Stimulated activated naive B cell treated with anti-CD40 and anti-IgM and Interleukin-4, amounts not matched to agents 10 μg/mL and 1 μg/mL and 100 μg/mL, for 72 hours (primary cell): ENCODE measurements around the gene MS4A10.

Experiments used
- ATAC-seq, 2 donors: fragments of 150-1000 bp; cut with Tn5 transposase; replicated peaks; 2 replicates each; pipeline ENCODE4 v1.10.0; 2021; ENCODE audit warnings: moderate library complexity in 1 of 2
- DNase-seq: peaks from one replicate; pipeline ENCODE4 v3.0.0; 2021
- H3K27ac Mint-ChIP-seq: one replicate; pipeline ENCODE4 v1.8.0; 2022; ENCODE audit warnings: mild to moderate bottlenecking, mixed read lengths
- H3K27me3 Mint-ChIP-seq, 2 donors: one replicate each; pipeline ENCODE4 v1.8.0; 2022; ENCODE audit warnings: mixed read lengths in 2 of 2
- H3K36me3 Mint-ChIP-seq, 2 donors: one replicate each; pipeline ENCODE4 v1.8.0; 2022; ENCODE audit warnings: mixed read lengths in 2 of 2, mild to moderate bottlenecking in 1 of 2
- H3K4me1 Mint-ChIP-seq, 2 donors: one replicate each; pipeline ENCODE4 v1.8.0; 2022; ENCODE audit warnings: mixed read lengths in 2 of 2, mild to moderate bottlenecking in 1 of 2
- H3K4me3 Mint-ChIP-seq, 2 donors: one replicate each; pipeline ENCODE4 v1.8.0; 2022; ENCODE audit warnings: mild to moderate bottlenecking in 2 of 2, mixed read lengths in 2 of 2, moderate library complexity in 1 of 2
- H3K9me3 Mint-ChIP-seq, 2 donors: one replicate each; pipeline ENCODE4 v1.8.0; 2022; ENCODE audit warnings: mixed read lengths in 2 of 2, mild to moderate bottlenecking in 1 of 2

Gene MS4A10

GRCh38 chr11:60785136-60785535, at the start of gene MS4A10:
Gene MS4A10, plus strand, starts transcription at chr11:60785333. Its CDS starts 5,003 bp downstream, at chr11:60790336.
- DNase-seq (no peak), ATAC-seq (no peak)
- Mint-ChIP-seq H3K4me1 (no peaks in the 10 kb centered on the region), H3K4me3 (no peak within 1 kb of the TSS), H3K9me3 (no peaks in the 10 kb centered on the region), H3K27ac (no peak within 1 kb of the TSS), H3K27me3 (no peaks in the 10 kb centered on the region), H3K36me3 (no peaks in the 10 kb centered on the region)

GRCh38 chr11:60739114-60739513, 46.0 kb upstream of the MS4A10 start:
- Mint-ChIP-seq H3K4me1 (no peaks in the 10 kb centered on the region), H3K27ac (no peak overlapping the region), H3K36me3 (no peaks in the 10 kb centered on the region), H3K27me3 (peaks cover 13 to 19% of the 10 kb centered on the region in 2 donors), H3K9me3 (peaks cover 1 to 6% of the 10 kb centered on the region in 2 donors), H3K4me3 (no peak overlapping the region)
- DNase-seq (no peak), ATAC-seq (no peak)

- Mint-ChIP-seq H3K36me3 (no peaks in the 10 kb centered on the region), H3K4me1 (no peaks in the 10 kb centered on the region), H3K9me3 (peaks cover 1 to 6% of the 10 kb centered on the region in 2 donors), H3K27ac (no peak overlapping the region), H3K27me3 (peaks cover 14 to 27% of the 10 kb centered on the region in 2 donors), H3K4me3 (no peak overlapping the region)
- ATAC-seq (no peak), DNase-seq (no peak)
Observed at GRCh38 chr11:60740573-60740972, 44.6 kb upstream of the MS4A10 start.

- Mint-ChIP-seq H3K4me1 (no peaks in the 10 kb centered on the region), H3K36me3 (no peaks in the 10 kb centered on the region), H3K4me3 (no peak overlapping the region), H3K27me3 (peaks cover 21 to 33% of the 10 kb centered on the region in 2 donors), H3K9me3 (peaks cover 1 to 6% of the 10 kb centered on the region in 2 donors), H3K27ac (no peak overlapping the region)
- ATAC-seq (no peak), DNase-seq (no peak)
Observed at GRCh38 chr11:60741421-60741820, 43.7 kb upstream of the MS4A10 start.

- no peak for ATAC-seq
- Mint-ChIP-seq H3K27me3 (peaks cover 21 to 34% of the 10 kb centered on the region in 2 donors), H3K4me1 (peaks cover 0 to 3% of the 10 kb centered on the region in 2 donors), H3K36me3 (no peaks in the 10 kb centered on the region), H3K9me3 (peaks cover 5 to 11% of the 10 kb centered on the region in 2 donors), H3K4me3 (no peak overlapping the region), H3K27ac (no peak overlapping the region)
- no peak for DNase-seq
Observed at GRCh38 chr11:60743058-60743457, 42.1 kb upstream of the MS4A10 start.

GRCh38 chr11:60744114-60744513, 41.0 kb upstream of the MS4A10 start:
- no peak overlapping the region for H3K4me3 Mint-ChIP-seq
- ATAC-seq (no peak), DNase-seq (no peak)
- no peak overlapping the region for H3K27ac Mint-ChIP-seq
- H3K27me3 Mint-ChIP-seq = peaks cover 15 to 27% of the 10 kb centered on the region in 2 donors
- peaks cover 0 to 3% of the 10 kb centered on the region in 2 donors for H3K4me1 Mint-ChIP-seq
- H3K36me3 Mint-ChIP-seq = no peaks in the 10 kb centered on the region
- peaks cover 5 to 11% of the 10 kb centered on the region in 2 donors for H3K9me3 Mint-ChIP-seq

- Mint-ChIP-seq H3K27ac (no peak overlapping the region), H3K36me3 (no peaks in the 10 kb centered on the region), H3K27me3 (peaks cover 24 to 37% of the 10 kb centered on the region in 2 donors), H3K9me3 (peaks cover 5 to 11% of the 10 kb centered on the region in 2 donors), H3K4me1 (peaks cover 0 to 3% of the 10 kb centered on the region in 2 donors), H3K4me3 (no peak overlapping the region)
- ATAC-seq = no peak
- DNase-seq = no peak
Observed at GRCh38 chr11:60747359-60747873, 37.7 kb upstream of the MS4A10 start.

- Mint-ChIP-seq H3K9me3 (peaks cover 3 to 5% of the 10 kb centered on the region in 2 donors), H3K4me1 (peaks cover 0 to 3% of the 10 kb centered on the region in 2 donors), H3K27me3 (peaks cover 27 to 45% of the 10 kb centered on the region in 2 donors), H3K27ac (no peak overlapping the region), H3K4me3 (no peak overlapping the region), H3K36me3 (no peaks in the 10 kb centered on the region)
- ATAC-seq (no peak), DNase-seq (no peak)
Observed at GRCh38 chr11:60748225-60748624, 36.9 kb upstream of the MS4A10 start.

- no peak for DNase-seq
- Mint-ChIP-seq H3K36me3 (no peaks in the 10 kb centered on the region), H3K4me3 (no peak overlapping the region), H3K27me3 (peaks cover 27 to 42% of the 10 kb centered on the region in 2 donors), H3K4me1 (peaks cover 0 to 3% of the 10 kb centered on the region in 2 donors), H3K27ac (no peak overlapping the region), H3K9me3 (peaks cover 3 to 5% of the 10 kb centered on the region in 2 donors)
- ATAC-seq = peak in 1 of 2 donors; percentile 54
Observed at GRCh38 chr11:60748821-60749220, 36.3 kb upstream of the MS4A10 start.

GRCh38 chr11:60750911-60751310, 34.2 kb upstream of the MS4A10 start:
- no peak overlapping the region for H3K27ac Mint-ChIP-seq
- no peaks in the 10 kb centered on the region for H3K36me3 Mint-ChIP-seq
- peaks cover 0 to 3% of the 10 kb centered on the region in 2 donors for H3K4me1 Mint-ChIP-seq
- peaks cover 23 to 28% of the 10 kb centered on the region in 2 donors for H3K27me3 Mint-ChIP-seq
- H3K4me3 Mint-ChIP-seq = no peak overlapping the region
- DNase-seq (no peak), ATAC-seq (no peak)
- H3K9me3 Mint-ChIP-seq = peaks cover 3 to 5% of the 10 kb centered on the region in 2 donors

GRCh38 chr11:60753309-60753708, 31.8 kb upstream of the MS4A10 start:
- Mint-ChIP-seq H3K36me3 (no peaks in the 10 kb centered on the region), H3K9me3 (no peaks in the 10 kb centered on the region), H3K27ac (no peak overlapping the region)

GRCh38 chr11:60754887-60755286, 30.2 kb upstream of the MS4A10 start:
- no peak overlapping the region for H3K27ac Mint-ChIP-seq
- peaks cover 32 to 38% of the 10 kb centered on the region in 2 donors for H3K27me3 Mint-ChIP-seq
- no peak for ATAC-seq
- H3K9me3 Mint-ChIP-seq = no peaks in the 10 kb centered on the region
- H3K4me1 Mint-ChIP-seq = peaks cover 9 to 12% of the 10 kb centered on the region in 2 donors
- no peak for DNase-seq
- no peak overlapping the region for H3K4me3 Mint-ChIP-seq
- no peaks in the 10 kb centered on the region for H3K36me3 Mint-ChIP-seq

More at GRCh38 chr11:60753309-60753708, 31.8 kb upstream of the MS4A10 start:
- DNase-seq (no peak), ATAC-seq (no peak)
- H3K27me3 Mint-ChIP-seq = peaks cover 24 to 32% of the 10 kb centered on the region in 2 donors
- no peaks in the 10 kb centered on the region for H3K4me1 Mint-ChIP-seq
- no peak overlapping the region for H3K4me3 Mint-ChIP-seq

GRCh38 chr11:60756307-60757032, 28.7 kb upstream of the MS4A10 start, which contains the start of gene MS4A15:
Gene MS4A15, plus strand, starts transcription at chr11:60756867. Its CDS starts 6,867 bp downstream, at chr11:60763734.
- no peak within 1 kb of the TSS for H3K4me3 Mint-ChIP-seq
- H3K9me3 Mint-ChIP-seq = no peaks in the 10 kb centered on the region
- H3K4me1 Mint-ChIP-seq = peaks cover 20 to 22% of the 10 kb centered on the region in 2 donors
- no peak for DNase-seq
- H3K36me3 Mint-ChIP-seq = no peaks in the 10 kb centered on the region
- ATAC-seq = peak; percentile 56 to 60
- H3K27ac Mint-ChIP-seq = peak within 1 kb of the TSS; percentile 4
- H3K27me3 Mint-ChIP-seq = peaks cover 31 to 45% of the 10 kb centered on the region in 2 donors

- H3K36me3 Mint-ChIP-seq = no peaks in the 10 kb centered on the region
- H3K27ac Mint-ChIP-seq = peak overlapping the region; percentile 4
- no peak overlapping the region for H3K4me3 Mint-ChIP-seq
- no peak for ATAC-seq
- H3K27me3 Mint-ChIP-seq = peaks cover 25 to 37% of the 10 kb centered on the region in 2 donors
- peaks cover 23 to 29% of the 10 kb centered on the region in 2 donors for H3K4me1 Mint-ChIP-seq
- DNase-seq = no peak
- no peaks in the 10 kb centered on the region for H3K9me3 Mint-ChIP-seq
Observed at GRCh38 chr11:60757231-60757800, 27.8 kb upstream of the MS4A10 start.
